Nephron (organoid): ENCODE data around the gene HIVEP1.
A peak's percentile ranks its signal among the peaks of the same experiment; 100 is the strongest.

ENCODE experiments used
- H3K27ac Mint-ChIP-seq, 3 experiments: 2 replicates each; pipeline ENCODE4 v1.8.0; 2020; ENCODE audit warnings: mixed read lengths in 3 of 3, mild to moderate bottlenecking in 2 of 3, moderate library complexity in 1 of 3
- H3K27me3 Mint-ChIP-seq: 2 replicates; pipeline ENCODE4 v1.8.0; 2021; ENCODE audit warnings: low read depth, mild to moderate bottlenecking, moderate library complexity, mixed read lengths
- H3K36me3 Mint-ChIP-seq: 2 replicates; pipeline ENCODE4 v1.8.0; 2020; ENCODE audit warnings: low read depth, mixed read lengths
- H3K4me1 Mint-ChIP-seq: 2 replicates; pipeline ENCODE4 v1.8.0; 2020; ENCODE audit warnings: mixed read lengths
- H3K4me3 Mint-ChIP-seq, 3 experiments: 2 replicates each; pipeline ENCODE4 v1.8.0; 2020; ENCODE audit warnings: mild to moderate bottlenecking in 3 of 3, mixed read lengths in 3 of 3, moderate library complexity in 2 of 3
- H3K9me3 Mint-ChIP-seq: 2 replicates; pipeline ENCODE4 v1.8.0; 2020; ENCODE audit warnings: mixed read lengths
- CTCF ChIP-seq, 3 experiments: fragments of 200-600 bp; sonication (generic); IDR thresholded peaks; one replicate each; pipeline ENCODE4 v1.5.0; 2021; ENCODE audit warnings: antibody characterized with exemption in 3 of 3; ENCODE audit not compliant: unreplicated experiment in 3 of 3

The HIVEP1 gene

GRCh38 chr6:12066297-12066696 is 54.2 kb downstream of the HIVEP1 start:
- TF ChIP-seq CTCF (IDR thresholded peaks at IDR 0.05; ENCODE audit: unreplicated experiment in 3 of 3) = no peak
- H3K9me3 Mint-ChIP-seq = no peaks in the 10 kb centered on the region

GRCh38 chr6:12068899-12069557 is 56.9 kb downstream of the HIVEP1 start:
- no peaks in the 10 kb centered on the region for H3K27me3 Mint-ChIP-seq
- H3K4me3 Mint-ChIP-seq = no peak overlapping the region
- H3K4me1 Mint-ChIP-seq = peaks cover 30% of the 10 kb centered on the region
- no peak for TF ChIP-seq CTCF (IDR thresholded peaks at IDR 0.05; ENCODE audit: unreplicated experiment in 3 of 3)
- H3K9me3 Mint-ChIP-seq = no peaks in the 10 kb centered on the region
- H3K27ac Mint-ChIP-seq = no peak overlapping the region
- H3K36me3 Mint-ChIP-seq = no peaks in the 10 kb centered on the region

More at GRCh38 chr6:12066297-12066696, 54.2 kb downstream of the HIVEP1 start:
- Mint-ChIP-seq H3K27me3 (no peaks in the 10 kb centered on the region), H3K27ac (peak overlapping the region; percentile 5 to 23 (median 8)), H3K4me1 (peaks cover 33% of the 10 kb centered on the region), H3K4me3 (no peak overlapping the region), H3K36me3 (no peaks in the 10 kb centered on the region)

- no peak for TF ChIP-seq CTCF (IDR thresholded peaks at IDR 0.05; ENCODE audit: unreplicated experiment in 3 of 3)
- Mint-ChIP-seq H3K4me3 (no peak overlapping the region), H3K27ac (no peak overlapping the region), H3K9me3 (no peaks in the 10 kb centered on the region), H3K27me3 (no peaks in the 10 kb centered on the region), H3K4me1 (peaks cover 22% of the 10 kb centered on the region), H3K36me3 (no peaks in the 10 kb centered on the region)
Observed at GRCh38 chr6:12069891-12070529, 57.9 kb downstream of the HIVEP1 start.

- Mint-ChIP-seq H3K27me3 (no peaks in the 10 kb centered on the region), H3K4me1 (peaks cover 14% of the 10 kb centered on the region), H3K4me3 (no peak overlapping the region), H3K9me3 (no peaks in the 10 kb centered on the region), H3K36me3 (no peaks in the 10 kb centered on the region), H3K27ac (no peak overlapping the region)
- TF ChIP-seq CTCF (IDR thresholded peaks at IDR 0.05; ENCODE audit: unreplicated experiment in 3 of 3) = no peak
Observed at GRCh38 chr6:12071064-12071615, 59.0 kb downstream of the HIVEP1 start.

GRCh38 chr6:12075067-12075563 is 63.0 kb downstream of the HIVEP1 start:
- H3K4me3 Mint-ChIP-seq = no peak overlapping the region
- no peaks in the 10 kb centered on the region for H3K27me3 Mint-ChIP-seq
- peaks cover 6% of the 10 kb centered on the region for H3K36me3 Mint-ChIP-seq
- TF ChIP-seq CTCF (IDR thresholded peaks at IDR 0.05; ENCODE audit: unreplicated experiment in 3 of 3) = peak; percentile 41 to 57 (median 43)
- H3K9me3 Mint-ChIP-seq = no peaks in the 10 kb centered on the region
- H3K4me1 Mint-ChIP-seq = peaks cover 5% of the 10 kb centered on the region
- H3K27ac Mint-ChIP-seq = peak overlapping the region in 2 of 3 experiments; percentile 2 to 15
